Measurements from ENCODE around the gene FRMPD4.

Gene FRMPD4

DNA sequence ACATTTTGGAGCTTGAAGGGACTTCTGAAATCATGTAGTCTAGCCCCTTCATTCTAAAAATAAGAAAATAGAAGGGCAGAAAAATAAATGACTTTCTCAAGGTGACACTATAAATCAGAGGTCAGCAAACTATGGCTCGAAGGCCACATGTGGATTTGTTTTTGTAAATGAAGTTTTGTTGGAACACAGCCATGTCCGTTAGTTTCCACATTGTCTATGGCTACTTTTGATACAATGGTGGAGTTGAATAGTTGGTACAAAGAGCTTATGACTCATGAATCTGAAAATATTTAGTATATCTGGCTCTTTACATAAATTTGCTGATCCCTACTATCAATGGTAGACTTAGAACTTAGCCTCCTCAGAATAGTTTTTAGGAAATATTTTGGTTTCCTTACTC is 350.5 kb downstream of the FRMPD4 start:
- Histone ChIP-seq H3K4me1 (ENCODE audit: insufficient read depth, low read length, severe bottlenecking) (no peaks in the 10 kb centered on the region), H3K27me3 (ENCODE audit: insufficient read depth, low read length) (no peaks in the 10 kb centered on the region), H3K9me3 (ENCODE audit: low read length) (no peaks in the 10 kb centered on the region), H3K79me2 (ENCODE audit: insufficient read depth, low read length) (no peaks in the 10 kb centered on the region), H3K4me2 (ENCODE audit: low read length) (no peak overlapping the region), H2AFZ (ENCODE audit: low read length) (no peak overlapping the region), H3F3A (ENCODE audit: insufficient read depth, low read length) (no peaks in the 10 kb centered on the region), H3K36me3 (ENCODE audit: insufficient read depth, low read length) (no peaks in the 10 kb centered on the region), H3K9me2 (ENCODE audit: low read depth, low read length) (no peaks in the 10 kb centered on the region), H3K9ac (ENCODE audit: low read length) (no peak overlapping the region), H4K20me1 (ENCODE audit: insufficient read depth, low read length) (no peaks in the 10 kb centered on the region), H3K27ac (ENCODE audit: low read depth, low read length, poor library complexity, severe bottlenecking) (no peak overlapping the region), H3K4me3 (ENCODE audit: low read depth, low read length, poor library complexity, severe bottlenecking) (no peak overlapping the region)
- TF ChIP-seq CTCF (IDR thresholded peaks at IDR 0.05; ENCODE audit: low read length) (no peak), EZH2 (IDR thresholded peaks at IDR 0.05; ENCODE audit: borderline replicate concordance, low read length) (no peak)

DNA sequence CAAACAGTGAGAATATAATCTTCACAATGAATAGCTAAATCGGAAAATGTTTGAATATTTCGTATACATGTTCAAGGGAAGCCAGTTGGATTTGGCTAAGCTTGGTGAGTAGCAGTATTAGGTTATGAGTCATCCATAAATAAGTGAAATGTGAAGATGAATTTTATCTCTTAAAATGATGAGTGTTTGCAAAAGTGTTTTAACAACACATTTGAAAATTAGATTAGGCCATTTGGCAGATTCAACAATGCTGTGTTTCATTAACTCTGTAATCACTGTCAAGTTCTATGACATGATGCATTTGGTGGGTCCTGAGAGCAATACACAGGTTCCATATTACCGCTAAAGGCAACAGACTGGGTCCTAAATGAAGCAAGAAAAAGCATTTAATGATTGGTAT is 351.1 kb downstream of the FRMPD4 start:
- Histone ChIP-seq H3K4me3 (ENCODE audit: low read depth, low read length, poor library complexity, severe bottlenecking) (no peak overlapping the region), H2AFZ (ENCODE audit: low read length) (no peak overlapping the region), H3K36me3 (ENCODE audit: insufficient read depth, low read length) (no peaks in the 10 kb centered on the region), H3K4me1 (ENCODE audit: insufficient read depth, low read length, severe bottlenecking) (no peaks in the 10 kb centered on the region), H3K9me3 (ENCODE audit: low read length) (no peaks in the 10 kb centered on the region), H3K27ac (ENCODE audit: low read depth, low read length, poor library complexity, severe bottlenecking) (no peak overlapping the region), H3K9ac (ENCODE audit: low read length) (no peak overlapping the region), H3K79me2 (ENCODE audit: insufficient read depth, low read length) (no peaks in the 10 kb centered on the region), H3K4me2 (ENCODE audit: low read length) (no peak overlapping the region), H3K27me3 (ENCODE audit: insufficient read depth, low read length) (no peaks in the 10 kb centered on the region), H3F3A (ENCODE audit: insufficient read depth, low read length) (no peaks in the 10 kb centered on the region), H3K9me2 (ENCODE audit: low read depth, low read length) (no peaks in the 10 kb centered on the region), H4K20me1 (ENCODE audit: insufficient read depth, low read length) (no peaks in the 10 kb centered on the region)
- TF ChIP-seq CTCF (IDR thresholded peaks at IDR 0.05; ENCODE audit: low read length) (no peak), EZH2 (IDR thresholded peaks at IDR 0.05; ENCODE audit: borderline replicate concordance, low read length) (no peak)

DNA sequence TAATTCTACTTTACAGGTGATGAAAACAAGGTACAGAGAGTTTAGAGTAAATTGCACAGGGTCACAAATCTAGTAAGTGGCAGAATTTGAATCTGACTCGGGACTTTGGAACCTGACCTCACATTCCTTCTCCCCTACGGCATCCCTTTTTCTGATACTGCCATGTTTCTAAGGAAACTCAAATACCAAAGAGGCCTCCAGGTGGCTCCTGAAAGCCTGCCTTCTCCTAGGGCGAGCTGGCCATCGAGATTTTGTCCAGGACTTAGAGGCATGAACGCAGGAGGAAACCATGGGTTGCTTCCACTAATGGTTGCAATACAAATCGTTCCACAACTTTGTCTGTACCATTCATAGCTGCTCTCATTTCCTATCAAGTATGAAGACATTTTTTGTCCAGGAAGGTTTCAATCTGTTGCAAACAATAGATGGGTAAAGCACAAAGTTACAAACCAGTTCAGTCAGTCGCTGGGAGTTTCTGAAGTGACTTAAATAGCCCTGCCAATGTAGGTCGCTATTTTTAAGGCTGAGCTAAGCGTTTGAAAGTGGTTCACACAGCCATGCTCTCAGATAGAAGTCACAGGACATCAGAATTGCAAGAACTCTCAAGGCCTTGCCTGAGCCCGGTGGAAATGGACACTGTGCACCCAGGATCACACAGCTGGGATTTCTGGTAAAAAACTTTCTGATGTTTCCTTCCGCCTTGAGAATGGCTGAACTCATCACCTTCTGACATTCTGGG is 356.3 kb downstream of the FRMPD4 start:
- Histone ChIP-seq H4K20me1 (ENCODE audit: insufficient read depth, low read length) (no peaks in the 10 kb centered on the region), H3F3A (ENCODE audit: insufficient read depth, low read length) (no peaks in the 10 kb centered on the region), H3K36me3 (ENCODE audit: insufficient read depth, low read length) (no peaks in the 10 kb centered on the region), H2AFZ (ENCODE audit: low read length) (no peak overlapping the region), H3K9me2 (ENCODE audit: low read depth, low read length) (no peaks in the 10 kb centered on the region), H3K9ac (ENCODE audit: low read length) (no peak overlapping the region), H3K4me3 (ENCODE audit: low read depth, low read length, poor library complexity, severe bottlenecking) (no peak overlapping the region), H3K9me3 (ENCODE audit: low read length) (no peaks in the 10 kb centered on the region), H3K4me1 (ENCODE audit: insufficient read depth, low read length, severe bottlenecking) (no peaks in the 10 kb centered on the region), H3K27ac (ENCODE audit: low read depth, low read length, poor library complexity, severe bottlenecking) (no peak overlapping the region), H3K79me2 (ENCODE audit: insufficient read depth, low read length) (no peaks in the 10 kb centered on the region), H3K4me2 (ENCODE audit: low read length) (no peak overlapping the region), H3K27me3 (ENCODE audit: insufficient read depth, low read length) (no peaks in the 10 kb centered on the region)
- TF ChIP-seq CTCF (IDR thresholded peaks at IDR 0.05; ENCODE audit: low read length): no peak
